SK-N-SH (cell line): ENCODE data around the gene GXYLT2.

ENCODE experiments used
- CTCF ChIP-seq: fragments of 200-600 bp; sonication (generic); IDR thresholded peaks from 2 replicates; pipeline ENCODE4 v1.6.1; 2017; ENCODE audit warnings: antibody characterized with exemption, mild to moderate bottlenecking, moderate library complexity
- GABPA ChIP-seq: IDR thresholded peaks from 2 replicates; pipeline ENCODE4 v1.4.0; 2012; ENCODE audit warnings: low read depth, mild to moderate bottlenecking
- JUND ChIP-seq: IDR thresholded peaks from 2 replicates; pipeline ENCODE4 v1.4.0; 2012
- NRF1 ChIP-seq: IDR thresholded peaks from 2 replicates; pipeline ENCODE4 v1.6.1; 2012; ENCODE audit warnings: low read depth, mild to moderate bottlenecking, low read length
- POLR2AphosphoS5 ChIP-seq: IDR thresholded peaks from 2 replicates; pipeline ENCODE4 v1.6.1; 2012; ENCODE audit warnings: low read depth, low read length
- RAD21 ChIP-seq: IDR thresholded peaks from 2 replicates; pipeline ENCODE4 v1.6.1; 2012; ENCODE audit warnings: mild to moderate bottlenecking, low read length
- RCOR1 ChIP-seq: fragments of 150-350 bp; IDR thresholded peaks from 2 replicates; pipeline ENCODE4 v1.6.1; 2017; ENCODE audit warnings: antibody characterized with exemption, low read length
- REST ChIP-seq: IDR thresholded peaks from 2 replicates; pipeline ENCODE4 v1.6.1; 2012; ENCODE audit warnings: mild to moderate bottlenecking, low read depth, low read length, moderate library complexity
- RXRA ChIP-seq: IDR thresholded peaks from 2 replicates; pipeline ENCODE4 v1.4.0; 2012; ENCODE audit warnings: low read depth, mild to moderate bottlenecking, borderline replicate concordance
- SIN3A ChIP-seq: IDR thresholded peaks from 2 replicates; pipeline ENCODE4 v1.6.1; 2012; ENCODE audit warnings: low read depth, mild to moderate bottlenecking, low read length, moderate library complexity, borderline replicate concordance
- TEAD4 ChIP-seq: IDR thresholded peaks from 2 replicates; pipeline ENCODE4 v1.4.0; 2012; ENCODE audit warnings: mild to moderate bottlenecking, borderline replicate concordance; ENCODE audit not compliant: insufficient read depth
- USF1 ChIP-seq: IDR thresholded peaks from 2 replicates; pipeline ENCODE4 v1.4.0; 2012; ENCODE audit warnings: low read depth, borderline replicate concordance
- USF2 ChIP-seq: fragments of 150-350 bp; IDR thresholded peaks from 2 replicates; pipeline ENCODE4 v1.6.1; 2017; ENCODE audit warnings: antibody characterized with exemption, low read length, low read depth, borderline replicate concordance
- ZBTB33 ChIP-seq: IDR thresholded peaks from 2 replicates; pipeline ENCODE4 v1.4.0; 2012; ENCODE audit warnings: low read depth, borderline replicate concordance

GRCh38 chr3:72892081-72892775 lies 4.4 kb downstream of the GXYLT2 start:
- TF ChIP-seq CTCF = no peak
- TF ChIP-seq POLR2AphosphoS5 = peak; percentile 16; the same call in 1 of the 2 replicates
- no peak for TF ChIP-seq NRF1
- no peak for TF ChIP-seq USF2
- TF ChIP-seq JUND = peak; percentile 28; the same call in 1 of the 2 replicates
- no peak for TF ChIP-seq REST
- TF ChIP-seq TEAD4 = no peak
- peak; percentile 52; the same call in 1 of the 2 replicates for TF ChIP-seq RXRA
- TF ChIP-seq USF1 = no peak
- TF ChIP-seq RAD21 = no peak
- TF ChIP-seq ZBTB33 = no peak
- no peak for TF ChIP-seq RCOR1
- TF ChIP-seq SIN3A = no peak
- TF ChIP-seq GABPA = no peak
